GM21447 (cell line): ENCODE measurements around the gene DENND4C.
"Not testable (repeated sequence)": the region's sequence is repeated elsewhere in the genome, so short reads cannot be mapped to it uniquely, and the experiment has no call there.

Source experiments
- ATAC-seq: cut with Tn5 transposase; IDR thresholded peaks from one replicate; pipeline ENCODE4 v1.9.1; 2021; ENCODE audit not compliant: unreplicated experiment

Gene DENND4C

GRCh38 chr9:19223724-19224123 lies 6.8 kb upstream of the DENND4C start:
- no peak for ATAC-seq

DNA sequence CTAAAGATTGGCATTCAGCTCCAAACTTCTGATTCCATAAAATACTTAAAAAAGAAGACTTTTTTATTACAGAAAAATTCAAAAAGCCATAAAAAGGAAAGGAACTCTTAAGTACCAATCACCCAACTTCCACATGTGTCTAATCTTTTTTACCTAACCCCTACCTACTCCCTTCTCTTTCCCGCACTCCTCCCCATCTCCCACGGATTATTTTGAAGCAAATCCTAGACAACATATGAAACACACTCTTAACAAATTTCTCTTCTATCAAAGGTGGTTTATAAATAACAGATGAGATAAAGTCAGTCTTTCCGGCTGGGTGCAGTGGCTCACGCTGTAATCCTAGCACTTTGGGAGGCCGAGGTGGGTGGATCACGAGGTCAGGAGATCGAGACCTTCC lies 5.9 kb upstream of the DENND4C start:
- ATAC-seq = no peak

GRCh38 chr9:19229595-19230354 lies 718 bp upstream of the DENND4C start:
- peak; percentile 50 for ATAC-seq

DNA sequence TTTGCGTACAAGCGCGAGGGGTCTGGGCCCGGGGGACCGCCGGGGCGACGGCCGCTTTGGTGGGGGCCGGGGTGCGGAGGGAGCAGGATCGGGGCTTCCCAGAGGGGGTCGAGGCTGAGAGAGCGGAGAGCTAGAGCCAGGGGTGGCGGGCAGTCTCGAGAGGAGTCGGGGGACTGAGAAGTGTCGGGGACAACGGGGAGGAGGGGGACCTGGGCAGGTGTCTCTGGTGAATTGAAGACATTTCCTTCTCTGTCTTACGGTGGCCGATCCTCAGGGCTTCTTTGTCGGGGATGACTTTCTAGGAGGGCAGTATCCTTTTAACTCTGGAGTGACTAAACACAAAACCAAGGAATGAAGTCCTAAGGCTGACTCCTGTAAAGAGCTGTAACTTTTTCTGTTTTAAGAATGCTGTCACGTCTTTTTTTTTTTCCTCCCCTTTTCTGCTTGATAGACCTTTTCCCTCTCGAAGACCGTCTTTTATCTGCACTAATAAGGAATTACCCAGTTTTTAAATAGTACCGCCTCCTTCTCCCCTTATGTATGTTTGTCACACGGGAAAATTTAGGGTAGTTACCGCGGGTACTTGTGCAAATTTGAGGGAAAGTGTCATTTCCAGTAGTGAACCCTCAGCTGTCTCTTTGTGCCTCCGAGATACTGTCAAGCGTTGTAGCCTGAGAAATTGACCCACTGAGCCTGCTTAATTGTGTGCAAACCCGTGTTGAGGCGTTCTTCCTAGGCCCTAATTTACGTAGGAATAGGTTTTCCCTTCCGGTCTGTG lies 822 bp downstream of the DENND4C start:
- ATAC-seq = peak; percentile 14

- ATAC-seq = no peak
Measured at GRCh38 chr9:19231904-19232822, 1.7 kb downstream of the DENND4C start.

GRCh38 chr9:19232823-19233194 lies 2.3 kb downstream of the DENND4C start:
- ATAC-seq = peak; percentile 21

GRCh38 chr9:19233344-19233743 lies 2.9 kb downstream of the DENND4C start:
- no peak for ATAC-seq

DNA sequence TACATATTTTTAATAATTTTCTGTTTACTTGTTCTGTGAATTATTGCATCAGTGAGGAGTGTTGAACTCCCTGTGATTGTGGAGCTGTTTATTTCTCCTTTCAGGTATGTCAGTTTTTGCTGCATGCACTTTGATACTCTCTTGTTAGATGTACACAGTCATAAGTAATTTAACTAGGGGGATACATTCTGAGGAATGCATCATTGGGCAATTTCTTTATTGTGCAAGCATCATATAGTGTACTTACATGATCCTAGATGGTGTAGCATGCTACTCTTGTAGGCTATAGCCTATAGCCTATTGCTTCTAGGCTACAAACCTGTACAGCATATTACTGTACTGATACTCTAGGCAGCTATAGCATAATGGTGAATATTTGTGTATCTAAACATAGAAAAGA lies 9.5 kb downstream of the DENND4C start:
- no peak for ATAC-seq

DNA sequence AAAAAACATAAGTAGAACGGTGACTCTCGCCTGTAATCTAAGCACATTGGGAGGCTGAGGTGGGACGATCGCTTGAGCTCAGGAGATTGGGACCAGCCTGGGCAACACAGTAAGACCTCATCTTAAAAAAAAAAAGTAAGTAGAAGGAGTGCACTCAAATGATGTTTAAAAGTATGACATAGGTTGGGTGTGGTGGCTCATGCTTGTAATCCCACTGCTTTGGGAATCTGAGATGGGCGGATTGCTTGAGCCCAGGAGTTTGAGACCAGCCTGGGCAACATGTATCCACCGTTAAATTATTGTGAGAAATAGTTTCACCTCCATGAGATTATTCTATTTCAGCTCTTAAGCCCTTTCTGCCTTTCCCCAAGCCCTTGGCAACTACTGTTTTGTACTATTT lies 11.2 kb downstream of the DENND4C start:
- no peak for ATAC-seq

GRCh38 chr9:19243366-19244033 lies 13.0 kb downstream of the DENND4C start:
- ATAC-seq = no peak

DNA sequence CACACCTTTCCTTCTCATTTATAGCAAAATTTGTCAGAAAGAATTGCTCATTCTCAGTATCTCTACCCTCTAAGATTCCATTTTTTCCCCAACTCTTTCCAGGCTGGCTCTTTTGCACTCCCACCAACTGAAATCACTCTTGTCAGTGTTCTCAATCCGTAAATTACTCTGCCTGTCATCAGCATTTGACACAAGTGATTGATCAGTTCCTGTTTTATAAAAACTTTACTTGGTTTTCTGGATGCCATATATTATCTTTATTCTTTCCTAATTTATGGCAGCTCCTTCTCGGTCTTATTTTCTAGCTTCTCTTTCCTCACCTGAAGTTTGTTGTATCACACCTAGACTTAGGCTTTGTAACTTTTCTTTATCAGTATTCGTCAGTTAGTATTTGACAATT lies 16.4 kb downstream of the DENND4C start:
- no peak for ATAC-seq

DNA sequence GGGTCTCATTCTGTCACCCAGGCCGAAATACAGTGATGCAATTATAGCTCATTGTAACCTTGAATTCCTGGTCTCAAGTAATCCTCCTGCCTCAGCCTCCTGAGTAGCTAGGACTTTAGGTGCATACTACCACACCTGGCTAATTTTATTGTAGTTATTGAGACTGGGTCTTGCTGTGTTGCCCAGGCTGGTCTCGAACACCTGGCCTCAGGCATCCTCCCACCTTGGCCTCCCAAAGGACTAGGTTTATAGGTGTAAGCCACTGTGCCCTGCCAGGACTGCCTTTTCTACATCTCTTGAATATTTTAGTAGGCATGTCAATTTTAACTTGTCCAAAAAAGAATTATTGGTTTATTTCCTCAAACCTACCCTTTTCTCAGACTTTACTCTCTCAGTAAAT lies 16.9 kb downstream of the DENND4C start:
- no peak for ATAC-seq

DNA sequence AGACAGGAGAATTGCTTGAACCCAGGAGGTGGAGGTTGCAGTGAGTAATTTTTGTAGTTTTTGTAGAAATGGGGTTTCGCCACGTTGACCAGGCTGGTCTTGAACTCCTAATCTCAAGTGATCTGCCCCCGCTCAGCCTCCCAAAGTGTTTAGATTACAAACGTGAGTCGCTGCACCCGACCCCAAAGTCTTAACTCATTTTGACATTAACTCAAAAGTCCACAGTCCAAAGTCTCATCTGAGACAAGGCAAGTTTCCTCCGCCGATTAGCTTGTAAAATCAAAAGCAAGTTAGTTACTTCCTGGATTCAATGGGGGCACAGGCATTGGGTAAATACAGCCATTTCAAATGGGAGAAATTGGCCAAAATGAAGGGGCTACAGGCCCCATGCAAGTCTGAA lies 19.9 kb downstream of the DENND4C start:
- not testable (repeated sequence) for ATAC-seq

GRCh38 chr9:19251203-19251602 lies 20.7 kb downstream of the DENND4C start:
- not testable (repeated sequence) for ATAC-seq

- not testable (repeated sequence) for ATAC-seq
Measured at GRCh38 chr9:19251622-19252021, 21.1 kb downstream of the DENND4C start.

- ATAC-seq = no peak
Measured at GRCh38 chr9:19252174-19252884, 21.8 kb downstream of the DENND4C start.

DNA sequence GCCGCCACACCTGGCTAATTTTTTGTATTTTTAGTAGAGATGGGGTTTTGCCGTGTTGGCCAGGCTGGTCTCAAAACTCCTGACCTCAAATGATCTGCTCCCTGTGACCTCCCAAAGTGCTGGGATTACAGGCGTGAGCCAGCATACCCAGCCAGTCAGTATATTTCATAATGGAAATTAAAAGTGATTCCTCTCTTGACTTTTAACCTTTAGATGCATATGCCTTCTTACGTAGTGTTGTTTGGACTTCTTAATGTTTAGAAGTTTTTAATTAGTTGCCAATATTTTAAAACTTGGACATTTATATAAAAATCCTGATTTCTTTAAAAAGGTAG lies 22.4 kb downstream of the DENND4C start:
- no peak for ATAC-seq

DNA sequence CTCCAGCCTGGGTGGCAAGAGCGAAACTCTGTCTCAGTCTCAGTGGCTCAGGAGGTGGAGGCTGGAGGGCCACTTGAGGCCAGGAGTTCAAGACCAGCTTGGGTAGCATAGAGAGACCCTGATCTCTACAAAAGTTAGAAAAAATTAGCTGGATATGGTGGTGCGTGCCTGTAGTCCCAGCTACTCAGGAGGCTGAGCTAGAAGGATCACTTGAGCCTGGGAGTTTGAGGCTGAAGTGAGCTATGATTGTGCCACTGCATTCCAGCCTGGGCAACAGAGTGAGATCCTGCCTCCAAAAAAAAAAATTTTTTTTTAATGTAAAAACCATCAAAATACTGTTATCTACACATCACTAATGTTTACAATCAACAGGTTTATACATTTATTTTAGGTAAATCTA lies 24.6 kb downstream of the DENND4C start:
- ATAC-seq = no peak

- ATAC-seq = no peak
Measured at GRCh38 chr9:19255821-19256220, 25.3 kb downstream of the DENND4C start.

DNA sequence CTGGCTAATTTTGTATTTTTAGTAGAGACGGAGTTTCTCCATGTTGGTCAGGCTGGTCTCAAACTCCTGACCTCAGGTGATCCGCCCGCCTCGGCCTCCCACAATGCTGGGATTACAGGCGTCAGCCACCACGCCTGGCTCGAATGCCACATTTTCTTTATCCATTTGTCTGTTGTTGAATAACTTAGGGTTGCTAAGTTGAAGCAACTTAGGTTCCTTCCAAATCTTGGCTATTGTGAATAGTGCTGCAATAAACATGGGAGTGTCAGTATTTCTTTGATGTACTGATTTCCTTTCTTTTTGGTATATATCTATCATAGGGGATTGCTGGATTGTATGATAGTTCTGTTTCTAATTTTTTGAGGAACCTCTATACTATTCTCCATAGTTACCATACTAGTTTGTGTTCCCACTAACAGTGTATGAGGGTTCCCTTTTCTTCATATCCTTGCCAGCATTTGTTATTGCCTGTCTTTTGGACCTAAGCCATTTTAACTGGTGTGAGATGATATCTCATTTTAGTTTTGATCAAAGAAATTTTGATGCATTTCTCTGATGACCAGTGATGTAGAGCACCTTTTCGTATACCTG lies 29.3 kb downstream of the DENND4C start:
- not testable (repeated sequence) for ATAC-seq
